ENCODE data around the gene ELK1.

Gene ELK1

GRCh38 chrX:47623540-47624027 lies 26.8 kb downstream of the ELK1 start (continued):
- TF ChIP-seq ZNF76 (tag by site-specific recombination; IDR thresholded peaks at IDR 0.05; ENCODE audit: borderline replicate concordance, low read depth) = no peak
- peak; percentile 74 for TF ChIP-seq EGR2 (tag by site-specific recombination; IDR thresholded peaks at IDR 0.05; ENCODE audit: low read depth)
- TF ChIP-seq YY1 (tag by site-specific recombination; IDR thresholded peaks at IDR 0.05) = no peak
- no peak for TF ChIP-seq ZNF292 (tag by site-specific recombination; IDR thresholded peaks at IDR 0.05; ENCODE audit: borderline replicate concordance, low read depth)
- no peak for TF ChIP-seq ZNF514 (tag by site-specific recombination; IDR thresholded peaks at IDR 0.05)
- peak; percentile 88 for TF ChIP-seq SP2 (tag by site-specific recombination; IDR thresholded peaks at IDR 0.05)
- no peak for TF ChIP-seq ZNF37A (tag by site-specific recombination; IDR thresholded peaks at IDR 0.05)
- TF ChIP-seq ZNF214 (tag by site-specific recombination; IDR thresholded peaks at IDR 0.05; ENCODE audit: borderline replicate concordance) = no peak
- no peak for TF ChIP-seq PBX3 (CRISPR knock-in tag; IDR thresholded peaks at IDR 0.05)
- no peak for TF ChIP-seq ZNF302 (tag by site-specific recombination; IDR thresholded peaks at IDR 0.05; ENCODE audit: low read depth)
- no peak for TF ChIP-seq ZNF426 (tag by site-specific recombination; IDR thresholded peaks at IDR 0.05)
- no peak for TF ChIP-seq ZNF664 (tag by site-specific recombination; IDR thresholded peaks at IDR 0.05)
- TF ChIP-seq BCL11A (tag by site-specific recombination; IDR thresholded peaks at IDR 0.05; ENCODE audit: low read depth) = no peak
- TF ChIP-seq GLIS2 (tag by site-specific recombination; IDR thresholded peaks at IDR 0.05) = peak; percentile 92
- no peak for TF ChIP-seq ZBTB21 (tag by site-specific recombination; IDR thresholded peaks at IDR 0.05)
- TF ChIP-seq ZNF473 (tag by site-specific recombination; IDR thresholded peaks at IDR 0.05) = no peak
- TF ChIP-seq ZNF239 (tag by site-specific recombination; IDR thresholded peaks at IDR 0.05) = no peak
- TF ChIP-seq ZNF707 (tag by site-specific recombination; IDR thresholded peaks at IDR 0.05) = no peak
- TF ChIP-seq ZNF555 (tag by site-specific recombination; conservative IDR thresholded peaks at IDR 0.05) = no peak
- no peak for TF ChIP-seq ZNF157 (tag by site-specific recombination; IDR thresholded peaks at IDR 0.05)
- no peak for TF ChIP-seq ZNF223 (tag by site-specific recombination; IDR thresholded peaks at IDR 0.05)
- no peak for TF ChIP-seq ZNF324 (tag by site-specific recombination; IDR thresholded peaks at IDR 0.05)
- TF ChIP-seq ZNF843 (tag by site-specific recombination; IDR thresholded peaks at IDR 0.05) = no peak
- no peak for TF ChIP-seq ZNF362 (tag by site-specific recombination; IDR thresholded peaks at IDR 0.05)
- TF ChIP-seq ZFP3 (tag by site-specific recombination; IDR thresholded peaks at IDR 0.05; ENCODE audit: low read depth) = no peak
- peak; percentile 38; the same call in 1 of the 2 replicates for TF ChIP-seq SP3 (tag by site-specific recombination; IDR thresholded peaks at IDR 0.05)
- no peak for TF ChIP-seq TRIM28 (IDR thresholded peaks at IDR 0.05; ENCODE audit: borderline replicate concordance, low read length)
- no peak for TF ChIP-seq ZNF558 (tag by site-specific recombination; IDR thresholded peaks at IDR 0.05)
- TF ChIP-seq BCL6B (tag by site-specific recombination; IDR thresholded peaks at IDR 0.05) = no peak
- TF ChIP-seq REST (tag by site-specific recombination; IDR thresholded peaks at IDR 0.05) = no peak
- TF ChIP-seq SALL2 (tag by site-specific recombination; IDR thresholded peaks at IDR 0.05; ENCODE audit: borderline replicate concordance) = no peak
- TF ChIP-seq IKZF3 (tag by site-specific recombination; IDR thresholded peaks at IDR 0.05) = peak; percentile 70
- no peak for TF ChIP-seq ZBTB7A (tag by site-specific recombination; IDR thresholded peaks at IDR 0.05; ENCODE audit: low read depth)
